Islet precursor cell (in vitro differentiated cells): ENCODE results near the gene ARHGAP40.
"Not testable (repeated sequence)": the region's sequence is repeated elsewhere in the genome, so short reads cannot be mapped to it uniquely, and the experiment has no call there.

Source experiments
- DNase-seq: peaks from one replicate; pipeline ENCODE4 v3.0.0-alpha.2; 2018

Gene ARHGAP40

DNA sequence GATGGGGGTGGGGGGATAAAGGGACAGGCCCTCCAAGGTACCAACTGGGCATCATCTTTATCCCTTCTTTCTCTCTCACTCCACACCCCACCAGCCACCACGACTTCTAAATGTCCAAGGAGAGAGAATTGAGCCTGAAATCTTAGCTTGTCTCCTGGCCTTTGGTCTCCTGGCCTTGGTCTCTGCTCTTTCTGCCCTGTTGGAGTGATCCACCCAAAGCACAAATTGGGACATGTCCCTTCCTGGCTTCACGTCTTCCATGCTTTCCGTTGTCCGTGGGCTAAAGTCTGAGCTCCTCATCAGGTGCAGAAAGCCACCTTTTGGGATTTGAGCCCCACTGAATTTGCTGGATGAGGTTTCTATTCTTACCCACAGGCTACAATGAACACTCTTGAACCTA, 12.3 kb upstream of the ARHGAP40 start:
- DNase-seq: no peak

DNA sequence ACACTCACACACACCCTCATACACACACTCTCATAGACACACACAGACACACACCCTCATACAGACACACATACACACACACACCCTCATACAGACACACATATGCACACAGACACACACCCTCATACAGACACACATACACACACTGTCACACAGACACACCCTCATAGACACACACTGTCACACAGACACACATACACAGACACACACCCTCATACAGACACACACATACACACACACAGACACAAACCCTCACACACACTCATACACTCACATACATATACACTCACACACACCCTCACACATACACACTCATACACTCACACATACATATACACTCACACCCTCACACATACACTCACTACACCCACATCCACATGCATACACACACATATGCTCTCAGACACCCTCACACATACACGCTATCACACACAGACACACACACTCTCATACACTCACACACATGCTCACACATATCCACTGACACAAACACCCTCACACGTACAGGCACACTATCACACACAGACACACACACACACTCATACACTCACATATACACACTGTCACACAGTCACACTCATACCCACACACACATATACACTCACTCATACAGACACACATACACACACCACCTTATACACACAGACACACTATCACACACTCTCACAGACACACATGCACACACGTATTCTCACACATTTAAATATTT, 11.5 kb upstream of the ARHGAP40 start:
- no peak for DNase-seq

DNA sequence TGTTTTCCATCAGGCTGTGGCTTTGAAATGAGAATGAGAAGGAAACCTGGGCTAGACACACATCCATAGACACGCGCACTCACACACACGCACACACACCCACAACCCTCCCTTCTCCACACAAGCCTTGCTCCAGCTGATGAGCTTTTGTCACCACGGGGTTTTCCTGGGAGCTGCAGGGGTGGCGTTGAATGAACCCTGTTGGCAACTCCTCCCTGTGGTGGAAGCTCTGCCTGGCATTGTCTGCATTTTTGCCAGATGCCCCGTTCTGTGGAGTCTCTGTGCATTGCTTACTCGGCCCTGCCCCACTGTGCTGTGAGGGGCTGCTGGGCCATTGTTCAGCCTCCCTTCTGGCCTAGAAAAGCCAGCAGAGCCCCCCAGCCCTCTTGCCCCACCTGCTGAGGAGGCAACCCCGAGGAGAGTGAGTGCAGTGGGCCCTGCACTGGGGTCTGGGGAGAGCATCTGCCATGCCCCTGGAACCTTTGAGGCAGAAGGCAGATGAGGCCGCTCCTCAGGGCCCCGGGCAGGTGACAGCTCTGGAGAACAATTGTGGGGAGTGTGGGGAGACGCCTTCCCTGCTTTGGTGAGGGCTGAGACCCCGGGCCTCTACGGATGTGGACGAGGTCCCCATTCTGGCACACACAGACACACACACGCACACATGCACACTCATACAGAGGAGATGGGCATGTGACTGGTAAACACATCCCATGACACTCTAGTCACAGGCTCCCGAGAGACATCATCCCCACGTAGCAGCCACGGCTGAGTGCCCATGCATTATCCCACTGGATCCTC, 10.7 kb upstream of the ARHGAP40 start:
- no peak for DNase-seq

DNA sequence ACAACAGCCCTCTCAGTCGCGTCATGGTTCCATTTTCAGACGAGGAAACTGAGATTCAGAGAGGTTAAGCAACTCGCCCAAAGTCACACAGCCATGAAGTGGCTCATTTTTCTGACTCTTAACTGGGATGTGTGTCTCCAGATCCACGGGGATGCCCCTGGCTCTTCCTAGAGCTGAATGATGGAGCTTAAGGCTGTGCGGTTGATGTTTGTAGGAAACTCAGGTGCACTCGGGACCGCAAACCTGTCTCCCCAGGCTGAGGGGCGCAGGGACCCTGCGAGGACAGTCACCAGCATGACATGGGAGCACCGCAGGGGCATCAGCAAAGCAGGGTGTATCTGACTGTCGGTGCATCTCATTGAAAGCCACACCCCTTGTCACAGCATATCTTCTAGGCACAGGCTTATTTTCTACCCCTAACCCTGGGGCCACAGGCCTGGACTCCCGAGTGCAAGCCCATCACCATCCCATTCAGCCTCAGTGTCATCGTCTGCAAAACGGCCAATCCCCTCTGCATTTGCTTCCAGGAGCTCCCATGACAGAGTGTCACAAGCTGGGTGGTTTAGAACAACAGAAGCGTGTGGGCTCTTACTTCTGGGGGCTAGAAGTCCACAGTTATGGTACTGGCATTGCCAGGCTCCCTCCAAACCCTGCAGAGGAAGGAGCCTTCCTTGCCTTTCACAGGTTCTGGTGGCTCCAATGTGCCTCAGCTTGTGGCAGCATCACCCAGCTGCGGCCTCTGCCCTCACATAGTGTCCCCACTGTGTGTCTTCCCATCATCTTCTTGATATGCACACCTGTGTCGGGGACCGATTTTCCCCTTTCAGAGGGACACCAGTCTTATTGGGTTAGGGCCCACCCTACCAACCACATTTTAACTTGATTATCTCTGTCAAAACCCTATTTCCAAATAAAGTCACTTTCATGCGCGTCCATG, 9.9 kb upstream of the ARHGAP40 start:
- DNase-seq: no peak

DNA sequence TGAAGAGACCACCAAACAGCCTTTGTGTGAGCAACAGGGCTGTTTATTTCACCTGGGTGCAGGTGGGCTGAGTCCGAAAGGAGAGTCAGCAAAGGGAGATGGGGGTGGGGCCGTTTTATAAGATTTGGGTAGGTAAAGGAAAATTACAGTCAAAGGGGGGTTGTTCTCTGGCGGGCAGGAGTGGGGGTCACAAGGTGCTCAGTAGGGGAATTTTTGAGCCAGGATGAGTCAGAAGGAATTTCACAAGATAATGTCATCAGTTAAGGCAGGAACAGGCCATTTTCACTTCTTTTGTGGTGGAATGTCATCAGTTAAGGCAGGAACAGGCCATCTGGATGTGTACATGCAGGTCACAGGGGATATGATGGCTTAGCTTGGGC, 9.2 kb upstream of the ARHGAP40 start:
- DNase-seq: not testable (repeated sequence)

DNA sequence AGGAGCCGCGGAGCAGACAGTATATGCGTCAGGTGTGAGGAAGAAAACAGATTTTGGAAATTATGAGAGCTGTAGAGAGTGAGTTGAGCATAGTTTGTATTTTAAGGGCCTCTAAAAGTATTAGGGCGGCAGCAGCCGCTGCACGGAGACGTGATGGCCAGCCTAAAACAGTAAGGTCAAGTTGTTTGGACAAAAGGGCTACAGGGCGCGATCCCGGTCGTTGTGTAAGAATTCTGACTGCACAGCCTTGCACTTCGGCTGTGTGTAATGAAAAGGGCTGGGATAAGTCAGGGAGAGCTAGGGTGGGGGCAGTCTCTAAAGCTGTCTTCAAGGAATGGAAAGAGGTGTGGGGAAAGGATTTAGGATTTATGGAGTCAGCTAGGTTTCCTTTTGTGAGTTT, 7.3 kb upstream of the ARHGAP40 start:
- DNase-seq: not testable (repeated sequence)

DNA sequence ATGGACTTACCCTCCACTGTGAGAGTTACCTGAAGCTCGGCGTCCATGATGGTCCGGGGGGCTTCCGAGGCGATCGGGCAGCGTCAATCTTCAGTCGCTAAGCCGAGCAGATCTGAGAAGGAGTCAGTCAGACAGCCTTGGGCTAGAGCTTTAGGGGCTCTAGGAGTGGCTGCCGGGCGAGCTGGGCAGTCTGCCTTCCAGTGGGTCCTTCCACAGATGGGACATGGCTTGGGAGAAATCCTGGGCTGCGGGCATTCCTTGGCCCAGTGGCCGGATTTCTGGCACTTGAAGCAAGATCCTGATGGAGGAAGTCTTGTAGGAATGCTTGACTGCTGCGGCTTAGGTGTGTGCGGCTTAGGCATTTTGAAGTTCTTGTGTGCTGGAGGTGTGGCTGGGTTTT, 5.7 kb upstream of the ARHGAP40 start:
- not testable (repeated sequence) for DNase-seq

DNA sequence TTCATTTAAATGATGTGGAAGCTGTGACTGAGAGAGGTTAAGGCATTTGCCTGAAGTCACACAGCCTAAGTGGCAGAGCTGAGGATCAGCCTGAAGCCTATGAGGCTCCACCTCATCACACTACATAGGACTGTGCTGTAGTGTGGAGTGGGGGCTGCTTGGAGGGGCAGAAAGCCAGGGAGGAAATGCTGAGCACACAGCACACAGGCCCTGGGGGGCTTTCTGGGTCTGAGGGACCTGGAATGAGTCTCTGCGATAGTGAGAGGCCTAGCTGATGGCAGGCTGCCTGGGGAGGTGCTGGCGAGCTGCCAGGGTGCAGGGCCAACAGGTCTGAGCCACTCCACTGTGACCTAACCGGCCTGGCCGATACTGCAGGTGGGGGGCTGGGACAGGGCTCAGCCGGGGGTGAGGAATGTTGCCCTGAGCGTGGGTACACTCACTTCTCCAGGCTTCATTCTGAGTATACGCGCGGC, 2.2 kb upstream of the ARHGAP40 start:
- DNase-seq: peak; percentile 87

DNA sequence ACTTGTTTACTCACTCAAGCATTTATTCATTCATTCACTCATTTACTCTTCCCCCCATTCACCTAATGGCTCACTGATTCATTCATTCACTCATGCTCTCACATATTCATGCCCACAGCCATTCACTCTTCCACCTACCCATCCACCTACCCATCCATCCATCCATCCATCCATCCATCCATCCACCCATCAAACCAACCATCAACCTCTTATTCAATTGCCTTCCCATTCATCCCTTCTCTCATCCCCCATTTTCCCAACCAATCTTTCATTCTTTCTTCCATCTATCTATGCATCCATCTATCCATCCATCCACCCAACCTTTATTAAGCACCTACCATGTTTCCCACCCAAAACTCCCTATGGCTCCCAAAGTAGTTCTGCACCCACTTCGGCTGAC, 1.6 kb upstream of the ARHGAP40 start:
- DNase-seq: no peak

DNA sequence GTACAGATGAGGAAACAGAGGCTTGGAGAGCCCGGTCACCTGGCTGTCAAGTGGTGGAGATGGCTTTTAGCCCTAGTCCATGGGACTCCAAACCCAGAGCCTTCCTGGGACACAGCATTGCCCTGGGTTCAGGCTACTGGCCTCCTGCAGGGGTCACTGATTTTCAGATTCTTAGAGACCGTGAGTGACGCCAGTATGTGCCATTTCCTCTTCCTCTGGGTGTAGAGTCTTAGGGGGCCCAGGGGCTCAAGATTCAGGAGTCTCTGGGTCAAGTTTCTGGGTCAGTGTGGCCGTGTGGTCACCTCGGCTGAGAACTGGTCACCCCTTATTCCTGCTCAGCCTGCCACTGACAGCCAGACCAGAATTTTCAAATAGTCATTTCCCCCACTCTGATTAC, 574 bp downstream of the ARHGAP40 start:
- peak; percentile 73 for DNase-seq

DNA sequence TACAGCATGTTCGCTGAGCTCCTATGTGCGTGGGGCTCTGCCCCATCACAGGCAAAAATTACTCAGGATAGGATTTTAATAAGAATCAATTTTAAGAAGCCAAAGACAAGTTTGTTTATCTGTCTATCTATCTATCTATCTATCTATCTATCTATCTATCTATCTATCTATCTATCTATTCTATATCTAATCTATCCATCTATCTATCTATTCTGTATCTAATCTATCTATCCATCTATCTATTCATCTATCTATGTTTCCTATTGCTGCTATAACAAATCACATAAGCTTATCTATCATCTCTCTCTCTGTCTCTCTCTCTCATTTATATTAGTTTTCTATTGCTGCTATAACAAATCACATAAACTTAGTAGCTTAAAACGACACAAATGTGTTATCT, 1.7 kb downstream of the ARHGAP40 start:
- DNase-seq: no peak

DNA sequence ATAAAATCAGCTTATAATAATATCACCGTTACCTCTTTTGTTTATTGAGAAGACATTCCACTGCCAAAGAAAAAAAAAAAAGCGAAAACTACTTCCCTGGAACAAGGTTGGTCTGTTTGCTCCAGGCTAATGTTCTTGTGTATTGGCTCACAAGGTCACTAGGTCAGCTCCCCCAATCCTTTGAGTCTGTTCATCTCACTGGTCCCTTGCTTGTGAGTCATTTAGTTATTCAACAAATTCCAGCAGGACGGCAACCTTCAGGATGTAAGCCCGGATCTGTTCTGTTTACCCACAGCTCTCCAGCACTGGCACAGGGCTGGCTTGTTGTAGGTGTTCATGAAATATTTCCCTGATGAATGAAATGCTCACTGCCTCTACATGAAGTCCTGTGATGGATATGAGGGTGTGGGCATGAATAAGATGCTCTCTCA, 3.3 kb downstream of the ARHGAP40 start:
- DNase-seq: peak; percentile 93

DNA sequence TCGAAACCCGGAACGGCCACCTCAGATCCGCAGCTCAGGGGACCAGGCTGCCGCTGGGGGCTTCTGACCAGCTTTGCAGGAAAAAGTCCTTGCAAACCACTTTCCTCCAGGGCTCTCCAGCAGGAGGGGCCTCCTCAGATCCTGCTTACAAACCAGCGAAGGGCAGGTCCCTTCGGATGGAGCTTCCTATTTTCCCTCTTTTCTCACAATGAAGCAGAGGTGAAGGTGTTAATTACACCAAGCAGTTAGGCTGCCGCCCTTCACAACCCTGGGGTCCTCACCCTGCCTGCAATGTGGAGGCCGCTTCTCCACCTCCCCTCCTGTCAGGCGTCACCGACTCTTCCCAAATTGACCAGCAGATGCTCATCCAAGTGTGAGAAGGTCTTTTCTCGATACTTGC, 5.7 kb downstream of the ARHGAP40 start:
- DNase-seq: no peak

DNA sequence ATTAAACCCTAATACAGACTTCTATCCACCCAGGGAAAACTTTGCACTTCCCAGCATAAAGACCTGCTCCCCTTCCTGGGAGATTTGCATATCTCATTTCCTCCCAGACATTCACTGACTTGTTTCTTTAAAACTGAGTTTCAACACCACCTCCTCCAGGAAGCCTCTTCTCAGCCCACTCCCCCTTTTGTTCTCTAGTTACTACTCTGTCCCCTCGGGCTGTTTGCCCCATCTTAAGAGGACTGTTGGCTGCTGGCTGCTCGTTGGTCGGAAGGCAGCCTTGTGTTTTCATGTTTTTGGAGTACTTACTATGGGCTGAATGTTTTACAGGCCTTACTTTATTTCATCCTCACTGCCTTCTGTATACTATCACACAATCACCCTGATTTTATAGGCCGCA, 6.6 kb downstream of the ARHGAP40 start:
- peak; percentile 70 for DNase-seq

DNA sequence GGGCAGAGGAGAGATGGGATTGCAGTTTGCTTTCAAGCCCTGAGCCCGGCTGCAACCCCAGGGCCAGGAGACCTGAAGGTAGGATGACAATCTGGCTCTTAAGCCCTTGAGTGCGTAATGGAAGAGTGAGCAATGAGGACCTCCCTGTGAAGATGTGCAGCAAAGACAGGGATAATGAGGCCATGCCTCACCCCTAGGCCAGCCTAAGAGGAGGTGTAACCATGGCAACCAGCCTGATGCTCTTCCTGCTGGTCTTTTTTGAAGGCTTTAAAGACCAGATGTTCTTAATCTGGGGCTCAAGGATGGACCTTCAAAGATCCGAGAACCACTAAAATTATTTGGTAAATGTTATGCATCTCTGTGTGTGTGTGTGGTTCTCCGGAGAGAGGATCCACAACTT, 8.2 kb downstream of the ARHGAP40 start:
- no peak for DNase-seq

DNA sequence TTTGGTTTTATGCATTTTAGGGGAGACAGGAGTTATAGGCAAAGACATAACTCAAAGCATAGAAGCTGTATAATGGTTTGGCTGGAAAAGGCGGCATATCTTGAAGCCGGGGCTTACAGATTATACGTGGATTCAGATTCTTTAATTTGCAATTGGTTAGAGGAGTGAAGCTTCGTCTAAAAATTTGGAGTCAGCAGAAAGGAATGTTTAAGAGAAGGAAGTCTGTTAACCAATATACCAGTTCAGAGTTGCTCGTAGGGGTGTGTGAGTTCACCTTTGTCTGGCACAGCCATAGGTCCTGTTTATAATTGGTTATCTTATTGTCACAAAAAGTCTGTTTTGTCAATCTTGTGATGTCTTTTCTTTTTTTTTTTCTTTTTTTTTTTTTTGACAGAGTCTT, 8.9 kb downstream of the ARHGAP40 start:
- no peak for DNase-seq

DNA sequence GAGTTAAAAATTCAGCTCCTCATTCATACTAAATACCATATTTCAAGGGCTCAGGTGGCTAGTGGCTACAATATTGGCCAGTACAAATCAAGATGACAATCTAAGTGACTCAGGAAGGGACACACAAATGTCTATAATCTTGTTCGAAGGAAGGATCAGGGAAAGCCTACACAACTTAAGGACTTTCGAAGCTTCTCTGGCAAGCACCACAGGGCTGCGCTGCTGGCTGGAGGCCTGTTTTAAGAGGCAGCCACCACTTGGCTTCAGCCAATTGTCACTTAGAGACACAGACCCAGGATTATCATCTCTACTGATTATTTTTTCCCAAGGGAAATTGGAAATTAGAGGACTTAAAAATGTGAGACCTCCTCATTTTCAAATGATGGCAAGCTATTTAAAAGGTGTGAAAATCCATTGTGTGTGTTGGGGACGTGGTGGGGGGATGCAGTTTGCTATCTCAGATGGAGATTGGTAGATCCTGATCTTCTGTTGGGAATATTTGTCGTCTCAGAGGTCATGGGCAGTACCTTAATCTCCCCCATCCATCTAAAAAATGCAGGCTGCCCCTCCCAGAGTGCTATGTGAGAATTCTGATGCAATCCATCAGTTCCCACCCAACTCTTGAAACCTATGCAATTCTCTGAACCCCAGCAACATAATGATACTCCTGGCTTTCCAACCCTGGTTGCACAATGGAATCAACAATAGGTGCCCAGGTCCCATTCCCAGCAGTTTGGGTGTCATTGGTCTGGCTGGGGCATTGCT, 11.3 kb downstream of the ARHGAP40 start:
- DNase-seq: no peak

DNA sequence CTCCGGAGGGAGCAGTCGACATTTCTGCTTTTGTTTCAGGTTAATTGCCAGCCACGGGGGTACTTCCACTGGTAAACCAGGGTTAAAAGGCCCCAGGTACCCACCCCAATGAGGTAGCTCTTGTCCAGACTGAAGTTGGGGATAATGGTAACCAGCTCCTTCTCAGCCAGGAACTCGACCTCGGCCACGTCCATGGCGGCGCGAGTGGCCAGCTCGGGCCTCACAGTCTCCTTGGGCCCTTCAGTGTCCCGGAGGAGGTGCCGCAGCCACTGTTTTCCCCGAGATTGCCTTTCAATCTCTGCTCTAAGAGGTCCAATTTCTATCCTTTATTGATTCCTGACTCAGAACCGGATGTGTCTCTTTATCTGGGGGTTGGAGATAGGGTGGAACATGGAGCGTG, 13.7 kb downstream of the ARHGAP40 start:
- DNase-seq: no peak

DNA sequence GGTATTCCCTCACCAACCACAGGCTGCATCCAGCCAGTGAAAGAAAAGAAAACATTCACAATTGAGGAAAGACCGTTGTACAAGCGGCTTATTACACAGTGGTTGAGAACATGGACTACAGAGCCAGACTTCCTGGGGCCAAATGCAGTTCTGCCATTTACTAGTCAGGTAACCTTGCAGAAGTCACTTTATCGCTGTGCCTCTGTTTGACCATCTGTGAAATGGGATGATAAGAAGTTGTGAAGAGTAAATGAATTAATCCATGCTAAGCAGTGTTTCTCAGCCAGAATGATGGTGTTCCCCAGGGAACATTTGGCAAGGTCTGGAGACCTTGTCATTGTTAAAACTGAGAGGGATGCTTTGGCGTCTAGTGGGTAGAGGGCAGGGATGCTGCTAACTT, 14.8 kb downstream of the ARHGAP40 start:
- DNase-seq: no peak

DNA sequence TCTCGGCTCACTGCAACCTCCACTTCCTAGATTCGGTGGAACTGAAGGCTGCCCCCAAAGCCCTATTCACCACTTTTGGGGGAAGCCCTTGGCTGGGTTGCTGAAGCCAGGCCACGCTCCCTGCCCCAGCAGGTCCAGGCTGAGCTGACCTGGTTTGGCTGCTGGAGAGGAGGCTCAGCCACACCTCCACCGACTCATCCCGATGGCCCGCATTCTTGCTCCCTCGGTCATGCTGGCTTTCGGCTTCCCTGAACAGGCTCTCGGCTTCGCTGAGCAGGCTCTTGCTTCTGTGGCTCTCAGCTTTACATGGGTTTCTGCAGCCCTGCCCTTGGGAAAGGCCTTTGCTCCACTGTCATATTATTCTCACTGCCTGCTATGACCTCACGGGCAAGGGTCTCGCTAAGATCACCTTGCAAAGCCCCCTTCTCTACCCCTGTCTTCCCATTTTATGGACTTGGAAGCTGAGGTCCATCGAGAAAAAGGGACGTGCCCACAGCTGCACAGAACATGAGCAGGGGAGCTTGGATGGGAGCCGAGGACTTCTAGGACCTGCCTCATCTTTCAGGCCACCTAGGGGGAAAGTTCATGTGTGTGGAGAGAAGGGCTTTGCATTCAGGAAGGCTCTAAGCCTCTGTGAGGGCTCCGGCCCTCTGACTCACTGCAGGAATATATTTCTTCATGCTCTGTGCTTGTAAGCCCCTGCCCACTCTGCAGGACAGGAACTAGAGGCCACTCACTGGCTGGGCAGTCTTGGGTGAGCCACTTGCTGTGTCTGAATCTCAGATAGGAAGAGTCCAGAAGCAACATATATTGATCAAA, 15.6 kb downstream of the ARHGAP40 start:
- peak; percentile 96 for DNase-seq

DNA sequence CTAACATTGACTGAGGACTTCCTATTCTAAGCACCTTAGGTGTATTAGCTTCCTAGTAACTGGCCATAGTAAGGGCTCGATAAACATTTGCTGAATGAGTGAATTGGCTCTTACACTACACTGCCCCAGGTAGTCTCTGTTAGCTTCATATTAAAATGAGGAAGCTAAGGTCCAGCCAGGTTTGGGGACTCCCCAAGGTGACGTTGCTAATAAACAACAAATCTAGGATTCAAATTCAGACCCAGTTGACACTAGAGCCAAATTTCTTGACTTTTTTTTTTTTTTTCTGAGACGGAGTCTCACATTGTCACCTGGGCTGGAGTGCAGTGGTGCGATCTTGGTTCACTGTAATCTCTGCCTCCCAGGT, 16.2 kb downstream of the ARHGAP40 start:
- DNase-seq: no peak

DNA sequence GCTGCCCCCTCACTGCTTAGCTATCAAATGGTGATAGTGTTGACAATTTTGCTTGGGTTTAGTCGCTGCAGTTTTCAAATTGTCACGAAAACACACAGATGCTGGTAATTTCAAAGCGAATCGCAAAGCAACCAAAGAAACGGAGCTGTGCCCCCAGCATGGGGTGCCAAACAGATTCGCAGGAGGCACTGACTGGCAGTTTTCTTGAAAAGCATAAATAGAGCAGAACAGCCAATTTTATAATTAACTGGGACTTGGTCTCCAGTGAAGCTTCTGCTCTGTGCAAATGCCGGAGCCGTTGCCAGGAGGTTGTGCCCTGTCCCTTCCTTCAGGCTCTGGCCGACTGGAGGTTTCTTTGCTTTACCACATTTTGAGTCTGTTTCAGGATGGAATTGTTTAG, 18.8 kb downstream of the ARHGAP40 start:
- DNase-seq: no peak
